Natural killer cell treated with Interleukin-12 subunit alpha and Interleukin-12 subunit beta and Interleukin-15 and Interleukin-18, amount 100 ng/mL, for 72 hours (primary cell): ENCODE results near the gene TANC1. TPM values are rescaled to one million over a fixed set of nuclear protein-coding genes. Genes with fewer than 3 reads are reported as not detected.
A peak's percentile ranks its signal among the peaks of the same experiment; 100 is the strongest.

Source experiments
- ATAC-seq, 2 donors: fragments of 150-1000 bp; cut with Tn5 transposase in 1 of 2; sonication (Bioruptor Pico), chemical (Tn5 transposase) in 1 of 2; 2 replicates each; pipeline ENCODE4 v1.10.0; 2021
- DNase-seq: peaks from one replicate; pipeline ENCODE4 v3.0.0; 2022; ENCODE audit warnings: low spot score
- H3K27ac Mint-ChIP-seq, 2 donors: 1 replicate in 1 of 2; 2 replicates in 1 of 2; pipeline ENCODE4 v1.8.0; 2022; ENCODE audit warnings: mixed read lengths in 2 of 2, mild to moderate bottlenecking in 1 of 2, moderate library complexity in 1 of 2
- H3K27me3 Mint-ChIP-seq, 2 donors: 1 replicate in 1 of 2; 2 replicates in 1 of 2; pipeline ENCODE4 v1.8.0; 2022; ENCODE audit warnings: mixed read lengths in 2 of 2
- H3K36me3 Mint-ChIP-seq: one replicate; pipeline ENCODE4 v1.8.0; 2022; ENCODE audit warnings: mixed read lengths
- H3K4me1 Mint-ChIP-seq, 2 donors: 1 replicate in 1 of 2; 2 replicates in 1 of 2; pipeline ENCODE4 v1.8.0; 2022; ENCODE audit warnings: low read depth in 2 of 2, mixed read lengths in 2 of 2, mild to moderate bottlenecking in 1 of 2
- H3K4me3 Mint-ChIP-seq: one replicate; pipeline ENCODE4 v1.8.0; 2022; ENCODE audit warnings: mixed read lengths
- H3K9me3 Mint-ChIP-seq: 2 replicates; pipeline ENCODE4 v1.8.0; 2022; ENCODE audit warnings: mixed read lengths
- total RNA-seq, 2 donors: library from RNA; stranded (reverse); gene quantifications; one replicate each; pipeline ENCODE4 v1.2.3, GENCODE V29; 2022

The TANC1 gene
- under 1 TPM; 0.21 to 0.56 TPM for total RNA-seq

DNA sequence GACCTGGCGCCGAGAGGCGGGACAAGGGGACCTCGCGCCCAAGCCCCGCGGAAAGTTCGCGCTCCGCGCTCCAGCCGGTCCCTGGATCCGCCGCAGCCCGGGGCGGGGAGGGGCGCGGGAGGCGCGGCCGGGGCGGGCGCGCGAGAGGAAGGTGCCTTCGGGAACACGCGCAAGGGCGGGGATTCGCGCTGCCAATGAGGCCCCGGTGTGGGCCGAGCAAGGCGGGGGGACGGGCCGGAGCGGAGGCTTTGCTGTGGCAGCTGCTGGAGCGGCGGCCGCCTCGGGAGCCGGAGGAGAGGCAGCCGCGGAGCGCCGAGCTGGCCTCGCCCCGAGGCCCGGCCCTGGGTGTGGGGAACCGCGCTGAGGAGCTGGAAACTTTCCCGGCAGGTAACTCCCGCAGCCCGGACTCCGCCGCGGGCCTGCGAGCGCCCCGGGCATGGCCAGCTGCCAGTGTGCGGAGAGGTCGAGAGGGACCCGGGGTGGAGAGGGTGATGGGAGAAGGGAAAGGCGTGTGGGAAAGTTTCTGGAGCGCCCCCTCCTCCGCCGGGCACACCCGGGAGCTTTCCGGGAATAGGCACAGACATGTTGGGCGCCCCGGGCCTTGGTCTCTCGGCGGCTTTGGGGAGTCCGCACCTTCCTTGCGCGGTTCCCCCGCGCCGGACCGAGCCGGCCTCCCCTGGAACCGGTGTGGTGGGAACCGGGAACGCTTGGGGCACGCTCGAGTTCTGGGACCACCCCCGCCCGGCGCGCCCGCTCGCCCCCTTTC, at the start of gene TANC1:
TANC1 (plus strand) TSS at position 245 of the 766 bp plus-strand sequence. CDS start 97,271 bp downstream, outside the sequence.
- Mint-ChIP-seq H3K4me1 (peaks cover 12 to 15% of the 10 kb centered on the region in 2 donors), H3K4me3 (peak within 1 kb of the TSS; percentile 84), H3K27me3 (peaks cover 37 to 68% of the 10 kb centered on the region in 2 donors), H3K36me3 (no peaks in the 10 kb centered on the region), H3K27ac (no peak within 1 kb of the TSS), H3K9me3 (no peaks in the 10 kb centered on the region)
- ATAC-seq (peak; percentile 94 to 96), DNase-seq (peak; percentile 80)

DNA sequence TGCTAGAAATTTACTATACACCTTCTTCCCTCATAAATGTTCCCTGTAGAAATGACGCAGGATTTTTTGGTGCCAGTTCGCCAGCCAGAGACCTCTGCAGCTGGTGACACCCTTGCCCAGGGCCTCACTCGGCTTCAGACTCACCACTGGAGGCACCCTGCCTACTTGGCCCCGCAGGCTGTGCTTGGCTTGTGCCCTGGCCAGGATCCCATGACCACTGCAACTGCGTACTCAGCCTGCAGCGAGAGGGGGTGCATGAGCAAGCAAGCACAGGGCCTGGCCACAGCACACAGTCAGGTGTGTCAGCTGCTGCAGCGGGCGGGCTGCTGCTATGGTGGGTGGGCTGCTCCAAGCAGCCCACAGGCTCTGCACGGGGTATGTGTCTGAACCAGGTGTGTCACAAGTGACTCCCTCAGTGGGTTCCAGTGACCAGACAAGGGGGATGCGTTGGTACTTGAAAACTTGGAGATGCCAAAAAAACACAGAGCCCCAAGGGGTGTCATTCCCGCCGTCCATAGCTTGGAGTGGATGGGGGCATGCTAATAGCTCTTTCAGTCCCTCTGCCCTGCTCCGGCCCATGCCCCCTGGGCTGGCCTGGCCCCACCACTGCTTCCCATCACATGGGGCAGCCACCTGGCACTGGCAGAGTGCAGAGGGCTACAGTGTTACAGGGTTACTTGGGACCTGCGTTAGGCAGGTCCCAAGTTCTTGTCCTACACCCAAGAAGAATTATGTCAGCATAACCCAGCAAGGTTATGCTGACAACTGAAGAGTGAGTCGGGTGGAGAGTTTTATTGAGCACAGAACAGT, 46.6 kb upstream of the TANC1 start:
- H3K4me1 Mint-ChIP-seq: peaks cover 0 to 7% of the 10 kb centered on the region in 2 donors
- peaks cover 26 to 32% of the 10 kb centered on the region in 2 donors for H3K27me3 Mint-ChIP-seq
- H3K4me3 Mint-ChIP-seq: no peak overlapping the region
- DNase-seq (no peak), ATAC-seq (peak in 1 of 2 donors; percentile 38)
- no peak overlapping the region for H3K27ac Mint-ChIP-seq
- no peaks in the 10 kb centered on the region for H3K9me3 Mint-ChIP-seq
- H3K36me3 Mint-ChIP-seq: no peaks in the 10 kb centered on the region

DNA sequence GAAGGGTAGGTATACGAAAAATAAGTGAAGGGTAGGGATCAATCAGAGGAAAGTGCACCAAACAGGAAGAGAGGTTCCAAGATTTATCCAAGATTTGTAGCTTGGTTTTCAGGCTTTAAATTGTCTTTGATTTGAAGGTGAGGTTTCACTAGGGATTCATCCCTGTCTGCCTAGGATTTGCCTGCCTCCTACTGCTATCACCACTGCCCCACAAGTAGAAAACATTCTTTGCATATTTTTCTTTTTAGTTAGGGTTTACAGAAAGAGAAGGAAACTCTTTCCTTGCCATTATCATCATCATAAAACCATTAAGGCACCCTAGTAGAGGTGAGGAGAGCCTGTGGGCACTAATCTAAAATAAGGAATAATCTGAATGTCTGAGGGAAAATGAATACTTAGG, 45.8 kb upstream of the TANC1 start:
- ATAC-seq: no peak
- Mint-ChIP-seq H3K9me3 (no peaks in the 10 kb centered on the region), H3K27me3 (peaks cover 29 to 33% of the 10 kb centered on the region in 2 donors), H3K4me3 (no peak overlapping the region), H3K27ac (no peak overlapping the region), H3K36me3 (no peaks in the 10 kb centered on the region), H3K4me1 (peaks cover 0 to 9% of the 10 kb centered on the region in 2 donors)
- DNase-seq: no peak

DNA sequence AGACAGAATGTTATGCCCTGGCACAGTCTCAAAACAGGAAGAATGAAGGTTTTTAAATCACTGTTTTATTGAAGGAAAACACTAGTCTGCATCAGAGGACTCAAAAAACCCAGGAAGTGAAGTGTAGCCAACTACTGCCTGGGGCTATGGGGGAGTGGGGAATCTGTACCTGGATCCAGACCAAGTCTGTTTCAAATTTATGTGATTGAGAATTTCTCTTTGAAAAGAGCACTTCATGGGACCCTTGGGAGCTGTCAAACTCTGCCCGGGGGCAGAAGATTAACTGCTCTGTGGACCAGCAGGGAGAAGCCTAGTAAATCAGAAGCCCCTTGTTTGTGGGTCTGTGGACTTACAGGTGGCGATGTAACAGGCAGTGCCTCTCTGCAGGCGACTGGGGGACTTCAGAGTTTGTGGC, 45.3 kb upstream of the TANC1 start:
- Mint-ChIP-seq H3K27me3 (peaks cover 29 to 33% of the 10 kb centered on the region in 2 donors), H3K4me1 (peaks cover 0 to 9% of the 10 kb centered on the region in 2 donors), H3K36me3 (no peaks in the 10 kb centered on the region), H3K9me3 (no peaks in the 10 kb centered on the region), H3K27ac (no peak overlapping the region), H3K4me3 (no peak overlapping the region)
- ATAC-seq (no peak), DNase-seq (no peak)

DNA sequence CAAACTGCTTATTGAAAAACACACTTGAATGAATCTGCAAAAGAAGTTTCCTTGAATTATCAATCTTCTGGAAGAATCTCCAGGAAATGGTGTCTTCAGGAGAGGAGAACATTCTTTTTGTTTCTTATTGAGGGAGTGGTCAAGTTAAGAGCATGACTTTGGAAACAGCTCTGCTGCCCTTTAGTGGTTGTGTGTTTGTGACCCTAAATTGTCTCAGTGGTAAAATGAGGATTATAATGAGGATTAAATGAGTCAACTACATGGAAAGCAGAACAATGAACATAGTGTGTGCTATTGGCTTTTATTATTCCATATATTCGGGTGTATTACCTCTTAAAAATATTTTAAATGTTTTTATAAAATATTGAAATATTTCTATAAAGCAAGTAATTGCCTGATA, 44.8 kb upstream of the TANC1 start:
- ATAC-seq (no peak), DNase-seq (no peak)
- peaks cover 0 to 9% of the 10 kb centered on the region in 2 donors for H3K4me1 Mint-ChIP-seq
- H3K36me3 Mint-ChIP-seq: no peaks in the 10 kb centered on the region
- no peak overlapping the region for H3K27ac Mint-ChIP-seq
- H3K4me3 Mint-ChIP-seq: no peak overlapping the region
- no peaks in the 10 kb centered on the region for H3K9me3 Mint-ChIP-seq
- H3K27me3 Mint-ChIP-seq: peaks cover 32% of the 10 kb centered on the region in 2 donors

DNA sequence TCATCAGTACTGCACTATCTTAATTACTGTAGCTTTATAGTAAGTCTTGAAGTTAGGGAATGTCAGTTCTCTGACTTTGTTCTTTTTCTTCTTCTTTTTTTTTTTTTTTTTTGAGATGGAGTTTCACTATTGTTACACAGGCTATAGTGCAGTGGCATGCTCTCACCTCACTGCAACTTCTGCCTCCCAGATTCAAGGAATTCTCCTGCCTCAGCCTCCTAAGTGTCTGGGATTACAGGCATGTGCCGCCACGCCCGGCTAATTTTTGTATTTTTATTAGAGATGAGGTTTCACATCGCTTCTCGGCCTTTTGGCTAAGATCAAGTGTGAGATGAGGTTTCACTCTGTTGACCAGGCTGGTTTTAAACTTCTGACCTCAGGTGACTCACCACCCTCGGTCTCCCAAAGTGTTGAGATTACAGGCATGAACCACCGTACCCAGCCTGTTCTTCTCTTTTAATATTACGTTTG, 41.9 kb upstream of the TANC1 start:
- no peak for DNase-seq
- peak in 1 of 2 donors; percentile 86 for ATAC-seq
- Mint-ChIP-seq H3K36me3 (no peaks in the 10 kb centered on the region), H3K4me3 (no peak overlapping the region), H3K4me1 (peaks cover 0 to 9% of the 10 kb centered on the region in 2 donors), H3K27ac (no peak overlapping the region), H3K27me3 (peaks cover 37 to 42% of the 10 kb centered on the region in 2 donors), H3K9me3 (no peaks in the 10 kb centered on the region)

DNA sequence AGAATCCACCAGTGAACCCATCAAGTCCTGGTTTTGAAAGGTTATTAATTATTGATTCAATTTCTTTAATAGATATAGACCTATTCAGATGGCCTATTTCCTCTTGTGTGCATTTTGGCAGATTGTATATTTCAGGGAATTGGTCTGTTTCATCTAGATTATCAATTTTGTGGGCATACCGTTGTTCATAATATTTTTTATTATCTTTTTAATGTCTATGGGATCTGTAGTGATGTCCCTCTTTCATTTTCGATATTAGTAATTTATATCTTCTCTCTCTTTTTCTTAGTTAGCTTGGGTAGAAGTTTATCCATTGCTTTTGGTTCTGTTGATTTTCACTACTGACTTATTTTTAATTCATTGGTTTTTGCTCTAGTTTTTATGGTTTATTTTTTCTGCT, 39.9 kb upstream of the TANC1 start:
- no peak for DNase-seq
- Mint-ChIP-seq H3K27me3 (peaks cover 32 to 36% of the 10 kb centered on the region in 2 donors), H3K36me3 (no peaks in the 10 kb centered on the region), H3K4me3 (no peak overlapping the region), H3K9me3 (no peaks in the 10 kb centered on the region), H3K27ac (no peak overlapping the region), H3K4me1 (peaks cover 0 to 9% of the 10 kb centered on the region in 2 donors)
- ATAC-seq: no peak

DNA sequence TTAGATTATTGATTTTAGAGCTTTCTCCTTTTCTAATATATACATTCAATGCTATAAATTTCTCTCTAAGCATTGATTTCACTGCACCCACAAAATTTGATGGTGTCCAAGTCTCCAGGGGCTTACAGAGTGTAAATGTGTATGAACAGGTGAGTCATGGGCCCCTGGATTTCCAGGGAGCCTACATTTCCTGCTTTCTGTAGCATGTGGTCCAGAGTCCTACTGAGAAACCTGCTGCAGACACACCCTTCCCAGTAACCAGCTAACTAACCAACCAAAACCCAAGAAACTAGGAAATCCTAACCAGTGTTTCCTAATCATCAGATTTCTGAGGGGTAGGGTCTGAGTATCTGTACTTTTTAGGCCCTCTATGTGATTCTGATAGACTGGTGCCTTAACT, 39.5 kb upstream of the TANC1 start:
- no peak for ATAC-seq
- Mint-ChIP-seq H3K27ac (no peak overlapping the region), H3K36me3 (no peaks in the 10 kb centered on the region), H3K4me3 (no peak overlapping the region), H3K27me3 (peaks cover 33 to 36% of the 10 kb centered on the region in 2 donors), H3K4me1 (peaks cover 0 to 9% of the 10 kb centered on the region in 2 donors), H3K9me3 (no peaks in the 10 kb centered on the region)
- no peak for DNase-seq

DNA sequence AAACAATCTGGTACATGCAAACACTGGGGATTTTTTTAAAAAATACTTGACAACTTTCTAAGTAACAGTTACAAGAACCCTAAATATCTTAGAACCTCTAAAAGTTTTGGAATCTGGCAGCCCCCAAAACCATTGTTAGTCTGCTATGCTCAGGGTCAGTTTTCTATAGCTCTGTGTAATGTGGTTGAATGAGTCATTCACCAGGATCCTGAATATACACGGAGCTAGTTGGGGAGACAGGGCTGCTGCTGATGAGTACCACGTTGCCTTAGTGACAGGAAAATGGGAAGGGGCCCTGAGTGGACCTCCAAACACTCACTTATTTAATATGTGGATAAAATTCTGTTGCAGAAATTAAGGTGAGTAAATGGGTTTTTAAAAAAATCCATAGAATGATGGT, 36.9 kb upstream of the TANC1 start:
- ATAC-seq (no peak), DNase-seq (no peak)
- Mint-ChIP-seq H3K4me1 (peaks cover 0 to 4% of the 10 kb centered on the region in 2 donors), H3K27me3 (peaks cover 30 to 31% of the 10 kb centered on the region in 2 donors), H3K36me3 (no peaks in the 10 kb centered on the region), H3K4me3 (no peak overlapping the region), H3K9me3 (no peaks in the 10 kb centered on the region), H3K27ac (no peak overlapping the region)

DNA sequence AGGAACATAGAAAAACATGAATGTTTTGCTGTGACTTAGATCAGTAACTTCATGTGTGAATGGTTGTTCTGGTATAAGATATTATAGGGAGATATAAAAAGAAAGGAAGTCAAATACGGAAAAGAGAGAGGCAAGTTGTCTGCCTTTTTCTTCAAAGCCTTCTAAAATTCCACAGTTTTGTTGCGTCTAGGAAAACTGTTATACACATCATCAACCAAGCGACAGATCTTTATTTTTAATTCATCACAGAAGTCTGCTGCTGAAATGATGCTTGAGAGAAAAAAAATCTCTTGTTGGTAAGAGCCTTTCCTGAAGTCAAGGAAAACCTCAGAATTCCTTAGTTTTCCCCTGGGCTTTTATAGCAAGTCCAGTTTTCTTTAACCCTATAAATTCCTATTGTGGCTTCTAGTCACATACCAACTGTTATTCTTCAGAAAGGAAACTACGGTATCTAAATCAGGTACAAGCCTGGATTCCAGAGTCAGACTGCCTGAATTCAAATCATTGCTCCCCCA, 36.3 kb upstream of the TANC1 start:
- no peaks in the 10 kb centered on the region for H3K4me1 Mint-ChIP-seq
- ATAC-seq: no peak
- H3K9me3 Mint-ChIP-seq: no peaks in the 10 kb centered on the region
- H3K4me3 Mint-ChIP-seq: no peak overlapping the region
- H3K36me3 Mint-ChIP-seq: no peaks in the 10 kb centered on the region
- no peak for DNase-seq
- no peak overlapping the region for H3K27ac Mint-ChIP-seq
- peaks cover 24 to 28% of the 10 kb centered on the region in 2 donors for H3K27me3 Mint-ChIP-seq

DNA sequence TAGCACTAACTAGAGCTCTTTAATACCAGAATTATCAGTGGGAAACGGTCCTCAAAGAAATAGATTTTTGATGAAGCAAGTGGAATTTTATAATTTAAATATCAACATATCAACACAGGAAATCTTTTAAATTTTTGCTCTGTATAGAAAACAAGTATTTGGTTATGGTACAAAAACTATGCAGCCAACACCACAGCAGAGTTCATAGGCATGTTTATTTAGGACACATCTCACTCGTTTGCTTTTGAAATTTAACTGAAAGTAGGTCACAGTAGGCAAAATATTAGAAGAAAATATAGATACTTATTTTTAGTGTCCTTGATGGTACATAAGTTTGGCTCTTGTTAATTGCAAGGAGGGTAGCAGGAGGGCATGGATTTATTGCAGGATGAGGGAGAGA, 34.3 kb upstream of the TANC1 start:
- Mint-ChIP-seq H3K36me3 (no peaks in the 10 kb centered on the region), H3K27ac (no peak overlapping the region), H3K9me3 (no peaks in the 10 kb centered on the region), H3K27me3 (peaks cover 16 to 28% of the 10 kb centered on the region in 2 donors), H3K4me3 (no peak overlapping the region), H3K4me1 (no peaks in the 10 kb centered on the region)
- ATAC-seq (no peak), DNase-seq (no peak)

DNA sequence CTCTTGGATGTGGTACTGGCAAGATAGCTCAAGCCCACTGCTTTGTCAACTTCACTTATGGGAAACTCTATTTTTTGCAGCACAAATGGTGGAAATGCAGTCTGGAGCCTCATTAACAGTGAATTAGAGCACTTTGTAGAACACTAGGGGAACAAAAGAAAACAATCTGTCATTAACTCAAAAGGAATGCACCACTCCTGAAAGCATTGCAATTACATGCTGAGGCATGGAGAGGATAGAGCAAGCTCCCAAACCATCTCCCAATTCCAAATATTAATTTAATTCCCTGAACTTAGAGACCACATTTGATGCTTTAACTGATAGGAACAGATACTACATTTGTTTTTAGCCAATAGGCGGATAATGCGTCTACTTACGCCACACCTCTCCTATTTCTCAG, 32.8 kb upstream of the TANC1 start:
- Mint-ChIP-seq H3K9me3 (no peaks in the 10 kb centered on the region), H3K27ac (no peak overlapping the region), H3K4me3 (no peak overlapping the region), H3K36me3 (no peaks in the 10 kb centered on the region), H3K4me1 (no peaks in the 10 kb centered on the region), H3K27me3 (peaks cover 11 to 20% of the 10 kb centered on the region in 2 donors)
- ATAC-seq: no peak
- DNase-seq: no peak

DNA sequence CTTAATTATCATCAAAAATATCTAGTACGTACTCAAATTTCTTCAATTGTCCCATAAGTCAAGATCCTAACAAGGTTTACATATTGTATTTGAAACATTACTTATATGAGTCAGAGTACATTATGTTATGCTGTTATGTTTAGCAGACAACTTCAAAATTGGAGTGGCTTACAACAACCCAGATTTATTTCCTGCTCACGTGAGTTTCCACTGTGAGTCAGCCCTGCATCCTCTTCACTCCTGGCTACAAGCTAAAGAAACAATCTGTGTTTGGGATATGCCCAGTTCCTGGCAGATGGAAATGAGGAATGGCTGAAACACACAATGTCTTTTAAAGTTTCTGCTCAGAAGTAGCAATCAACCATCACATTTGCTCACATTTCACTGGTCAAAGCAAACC, 31.5 kb upstream of the TANC1 start:
- ATAC-seq (no peak), DNase-seq (no peak)
- Mint-ChIP-seq H3K9me3 (no peaks in the 10 kb centered on the region), H3K4me1 (no peaks in the 10 kb centered on the region), H3K27me3 (peaks cover 7 to 10% of the 10 kb centered on the region in 2 donors), H3K36me3 (no peaks in the 10 kb centered on the region), H3K27ac (no peak overlapping the region), H3K4me3 (no peak overlapping the region)

DNA sequence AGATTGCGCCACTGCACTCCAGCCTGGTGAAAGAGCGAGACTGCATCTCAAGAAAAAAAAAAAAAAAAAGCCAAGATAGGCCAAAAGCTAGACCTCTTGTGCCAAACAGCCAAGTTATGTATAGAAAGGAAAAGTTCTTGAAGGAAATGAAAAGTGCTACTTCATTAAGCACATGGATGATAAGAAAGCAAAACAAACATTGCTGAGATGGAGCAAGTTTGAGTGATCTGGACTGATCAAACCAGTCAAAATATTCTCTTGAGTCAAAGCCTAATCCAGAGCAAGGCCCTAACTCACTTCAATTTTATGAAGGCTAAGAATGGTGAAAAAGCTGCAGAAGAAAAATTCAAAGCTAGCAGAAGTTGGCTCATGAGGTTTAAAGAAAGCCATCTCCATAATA, 28.1 kb upstream of the TANC1 start:
- Mint-ChIP-seq H3K4me3 (no peak overlapping the region), H3K36me3 (no peaks in the 10 kb centered on the region), H3K27me3 (peaks cover 6 to 7% of the 10 kb centered on the region in 2 donors), H3K9me3 (no peaks in the 10 kb centered on the region), H3K27ac (no peak overlapping the region), H3K4me1 (no peaks in the 10 kb centered on the region)
- no peak for DNase-seq
- ATAC-seq: no peak
